Ovary (tissue), 9 donors: Measurements from ENCODE around the gene PALM2AKAP2. TPM values are rescaled to one million over a fixed set of nuclear protein-coding genes. Genes with fewer than 3 reads are reported as not detected.

Source experiments
- DNase-seq, 5 donors: peaks; one replicate each; pipeline ENCODE4 v3.0.0-alpha.2; 2019 to 2020
- H3K27ac ChIP-seq, 2 donors: fragments of 200-600 bp; one replicate each; pipeline versions ENCODE4 v1.5.1 to v1.8.0; 2019 to 2022
- H3K27me3 ChIP-seq: fragments of 200-600 bp; one replicate; pipeline ENCODE4 v1.8.0; 2022
- H3K36me3 ChIP-seq: fragments of 200-600 bp; sonication (generic); one replicate; pipeline ENCODE4 v1.5.1; 2019
- H3K4me1 ChIP-seq: one replicate; pipeline ENCODE4 v1.8.1; 2013; ENCODE audit warnings: mild to moderate bottlenecking, moderate library complexity; ENCODE audit not compliant: insufficient read depth
- H3K4me3 ChIP-seq: fragments of 200-600 bp; sonication (generic); one replicate; pipeline ENCODE4 v1.5.1; 2017
- H3K9me3 ChIP-seq, 2 donors: fragments of 200-600 bp in 1 of 2; sonication (generic) in 1 of 2; one replicate each; pipeline versions ENCODE4 v1.5.1 to v1.8.1; 2013 to 2019; ENCODE audit warnings: mild to moderate bottlenecking in 1 of 2, moderate library complexity in 1 of 2
- CTCF ChIP-seq, 3 donors: fragments of 450-650 bp in 2 of 3; fragments of 200-600 bp in 1 of 3; IDR thresholded peaks; one replicate each; pipeline versions ENCODE4 v1.5.1 to v1.8.0; 2016 to 2022; ENCODE audit warnings: antibody characterized with exemption in 3 of 3, mild to moderate bottlenecking in 1 of 3
- EP300 ChIP-seq: sonication (generic); formaldehyde crosslinking; IDR thresholded peaks from one replicate; pipeline ENCODE4 v1.6.1; 2017; ENCODE audit warnings: antibody characterized with exemption
- POLR2A ChIP-seq: fragments of 450-650 bp; IDR thresholded peaks from one replicate; pipeline ENCODE4 v1.6.1; 2017; ENCODE audit warnings: antibody characterized with exemption, mild to moderate bottlenecking, moderate library complexity
- WGBS, 3 donors: extraction: QIAGEN DNeasy Blood & Tissue Kit in 1 of 3; methylation state at CpG; one replicate each; pipeline versions ENCODE4 v1.1.5 to v1.1.7; 2013 to 2017; 5-methylcytosine and 5-hydroxymethylcytosine counted together
- intact Hi-C, 4 donors: fragments of 100-400 bp; cut with DNase I; formaldehyde crosslinking; loops; one replicate each; pipeline versions ENCODE4 v1.11.0 to v1.15.1; 2022 to 2023
- polyA plus RNA-seq, 2 donors: library from polyadenylated mRNA; stranded (reverse); fragments of 200-250 nt in 1 of 2; fragments of 350-450 nt in 1 of 2; fragmentation: Illumina TruSeq in 1 of 2; extraction: RNeasy Lipid Tissue Mini Kit (QIAGEN cat#74804) in 1 of 2; gene quantifications; one replicate each; pipeline ENCODE4 v1.2.3, GENCODE V29; 2013 to 2014
- total RNA-seq, 7 donors: library from RNA; depleted of rRNA in 2 of 7; stranded (reverse); fragments of >200 nt in 2 of 7; fragmentation: NEBNext Ultra II Directional in 3 of 7; extraction: Animal tissue kit (Norgen Biotek cat#: 25700) in 3 of 7; gene quantifications; one replicate each; pipeline versions ENCODE4 v1.1.0 to v1.2.4, GENCODE V29; 2016 to 2023
- donor health status: DM: no; HTN: no; CAD: no; lungs with moderate emphysema.
- donor health status: DM: no; HTN: no; CAD: no.
- donor health status: Bipolar disorder and iron deficiency.
- donor health status: DM: yes; HTN: yes; CAD: no.
- donor health status: DM: no; HTN: no; CAD: no.
- donor health status: DM: yes; HTN: yes; CAD: no.

The PALM2AKAP2 gene
- total and polyA plus RNA-seq, 9 donors = 1.7 to 9.6 (median 3.5) TPM

GRCh38 chr9:109802491-109802890 lies 22.5 kb downstream of the PALM2AKAP2 start:
- H3K4me3 ChIP-seq = no peak overlapping the region
- no peak for DNase-seq
- no peaks in the 10 kb centered on the region for H3K27me3 ChIP-seq
- H3K36me3 ChIP-seq = no peaks in the 10 kb centered on the region
- TF ChIP-seq POLR2A (no peak), CTCF (IDR thresholded peaks at IDR 0.05) (no peak), EP300 (no peak)
- peaks cover 4% of the 10 kb centered on the region for H3K4me1 ChIP-seq
- WGBS, 3 donors = 91 to 100% (median 100%) methylated on average over 1 of the region's 1 CpG
- intact Hi-C loops = no loop called here
- no peak overlapping the region for H3K27ac ChIP-seq
- H3K9me3 ChIP-seq = no peaks in the 10 kb centered on the region

GRCh38 chr9:109805050-109805449 lies 25.1 kb downstream of the PALM2AKAP2 start:
- WGBS, 3 donors = 21 to 37% (median 30%) methylated on average over 2 of the region's 2 CpGs
- no peak for DNase-seq

GRCh38 chr9:109806506-109807115 lies 26.6 kb downstream of the PALM2AKAP2 start:
- no peak for DNase-seq
- intact Hi-C loops = no loop called here

More at GRCh38 chr9:109805050-109805449, 25.1 kb downstream of the PALM2AKAP2 start:
- H3K4me1 ChIP-seq = peaks cover 2% of the 10 kb centered on the region
- no peaks in the 10 kb centered on the region for H3K27me3 ChIP-seq
- H3K36me3 ChIP-seq = no peaks in the 10 kb centered on the region
- intact Hi-C loops = no loop called here
- no peak overlapping the region for H3K27ac ChIP-seq
- no peaks in the 10 kb centered on the region for H3K9me3 ChIP-seq
- no peak overlapping the region for H3K4me3 ChIP-seq
- no peak for TF ChIP-seq CTCF (IDR thresholded peaks at IDR 0.05)
- TF ChIP-seq EP300 = no peak
- no peak for TF ChIP-seq POLR2A

GRCh38 chr9:109811876-109812275 lies 31.9 kb downstream of the PALM2AKAP2 start:
- H3K27me3 ChIP-seq = no peaks in the 10 kb centered on the region
- no peaks in the 10 kb centered on the region for H3K9me3 ChIP-seq
- TF ChIP-seq CTCF (IDR thresholded peaks at IDR 0.05) (no peak), EP300 (no peak)
- intact Hi-C loops = loop anchor here in 1 of 4 donors (10.0 kb wide), 1 partner anchor 237 kb away; no protein-coding TSS in a partner anchor
- no peak overlapping the region for H3K4me3 ChIP-seq
- H3K27ac ChIP-seq = no peak overlapping the region
- no peaks in the 10 kb centered on the region for H3K36me3 ChIP-seq
- no peak for DNase-seq
- 81 to 96% (median 88%) methylated on average over 1 of the region's 1 CpG for WGBS, 3 donors
- H3K4me1 ChIP-seq = no peaks in the 10 kb centered on the region

More at GRCh38 chr9:109806506-109807115, 26.6 kb downstream of the PALM2AKAP2 start:
- WGBS, 3 donors = 53 to 83% (median 57%) methylated on average over 2 of the region's 2 CpGs
- Histone ChIP-seq H3K4me1 (peaks cover 2% of the 10 kb centered on the region), H3K27ac (no peak overlapping the region), H3K4me3 (no peak overlapping the region), H3K27me3 (no peaks in the 10 kb centered on the region), H3K36me3 (no peaks in the 10 kb centered on the region), H3K9me3 (no peaks in the 10 kb centered on the region)
- TF ChIP-seq POLR2A (no peak), EP300 (no peak), CTCF (IDR thresholded peaks at IDR 0.05) (no peak)
